ENCODE results near the gene CHSY1.

CHSY1 gene

DNA sequence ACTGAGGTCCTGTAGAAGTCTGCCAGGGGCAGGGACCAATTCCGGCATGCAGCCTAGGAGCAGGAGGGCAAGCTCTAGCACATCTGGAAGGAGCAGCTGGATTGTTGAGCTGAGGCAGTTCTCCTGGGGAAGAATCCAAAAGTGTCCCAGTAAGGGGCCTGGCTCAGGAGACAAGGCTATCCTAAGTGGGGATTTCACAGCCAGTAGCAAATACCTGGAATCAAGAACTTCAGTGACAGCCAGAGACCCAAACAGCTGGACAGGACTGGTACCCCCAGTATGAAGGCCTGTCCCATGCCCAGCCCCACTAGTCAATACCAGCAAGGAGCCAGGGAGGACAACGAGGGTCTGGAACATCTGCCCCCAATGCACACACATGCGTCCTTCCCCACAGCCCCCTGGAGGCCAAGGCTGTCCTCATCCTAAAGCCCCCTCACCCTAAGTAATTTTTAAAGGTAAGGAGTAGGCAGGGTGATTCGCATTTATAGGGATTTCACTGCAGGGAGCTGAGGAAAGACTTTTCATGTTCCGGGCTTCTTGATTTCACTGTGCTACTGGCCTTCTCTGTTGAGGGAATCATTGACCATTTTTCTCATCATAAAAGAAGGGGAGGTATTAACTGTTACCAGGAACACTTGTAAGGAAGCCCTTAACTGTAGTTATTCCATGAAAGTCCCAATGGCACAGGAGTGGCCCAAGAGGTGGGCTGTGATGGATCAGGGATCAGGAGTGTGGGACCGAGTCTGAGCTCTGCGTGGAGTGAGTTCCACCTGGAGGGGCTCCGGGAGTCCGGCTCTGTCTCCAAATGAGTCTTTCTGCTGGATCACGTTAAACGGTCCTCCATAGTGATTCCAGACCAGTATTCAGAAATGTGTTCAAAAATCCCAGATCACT, 2.6 kb upstream of the CHSY1 start:
- TF ChIP-seq, protein P1, sequence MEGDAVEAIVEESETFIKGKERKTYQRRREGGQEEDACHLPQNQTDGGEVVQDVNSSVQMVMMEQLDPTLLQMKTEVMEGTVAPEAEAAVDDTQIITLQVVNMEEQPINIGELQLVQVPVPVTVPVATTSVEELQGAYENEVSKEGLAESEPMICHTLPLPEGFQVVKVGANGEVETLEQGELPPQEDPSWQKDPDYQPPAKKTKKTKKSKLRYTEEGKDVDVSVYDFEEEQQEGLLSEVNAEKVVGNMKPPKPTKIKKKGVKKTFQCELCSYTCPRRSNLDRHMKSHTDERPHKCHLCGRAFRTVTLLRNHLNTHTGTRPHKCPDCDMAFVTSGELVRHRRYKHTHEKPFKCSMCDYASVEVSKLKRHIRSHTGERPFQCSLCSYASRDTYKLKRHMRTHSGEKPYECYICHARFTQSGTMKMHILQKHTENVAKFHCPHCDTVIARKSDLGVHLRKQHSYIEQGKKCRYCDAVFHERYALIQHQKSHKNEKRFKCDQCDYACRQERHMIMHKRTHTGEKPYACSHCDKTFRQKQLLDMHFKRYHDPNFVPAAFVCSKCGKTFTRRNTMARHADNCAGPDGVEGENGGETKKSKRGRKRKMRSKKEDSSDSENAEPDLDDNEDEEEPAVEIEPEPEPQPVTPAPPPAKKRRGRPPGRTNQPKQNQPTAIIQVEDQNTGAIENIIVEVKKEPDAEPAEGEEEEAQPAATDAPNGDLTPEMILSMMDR (IDR thresholded peaks at IDR 0.05): no peak

DNA sequence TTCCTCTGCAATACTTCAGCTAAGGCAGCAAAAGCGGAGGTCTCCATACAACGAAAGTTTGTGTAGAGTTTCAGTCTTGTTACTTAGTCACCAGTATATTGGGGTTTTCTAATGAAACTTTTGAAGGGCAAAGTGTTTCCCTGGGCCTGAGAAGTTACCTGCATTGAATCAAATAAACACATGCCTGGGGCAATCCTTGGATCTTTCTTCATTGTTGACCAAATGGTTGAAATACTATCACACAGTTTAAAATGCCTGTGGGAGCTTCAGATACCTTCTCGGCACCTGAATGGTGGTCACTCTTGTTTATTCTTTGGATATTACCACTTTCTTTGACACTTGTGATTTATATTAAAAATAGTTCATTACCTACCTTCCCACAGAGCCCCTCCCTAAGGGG, 988 bp upstream of the CHSY1 start:
- TF ChIP-seq, protein P1 (IDR thresholded peaks at IDR 0.05): no peak

DNA sequence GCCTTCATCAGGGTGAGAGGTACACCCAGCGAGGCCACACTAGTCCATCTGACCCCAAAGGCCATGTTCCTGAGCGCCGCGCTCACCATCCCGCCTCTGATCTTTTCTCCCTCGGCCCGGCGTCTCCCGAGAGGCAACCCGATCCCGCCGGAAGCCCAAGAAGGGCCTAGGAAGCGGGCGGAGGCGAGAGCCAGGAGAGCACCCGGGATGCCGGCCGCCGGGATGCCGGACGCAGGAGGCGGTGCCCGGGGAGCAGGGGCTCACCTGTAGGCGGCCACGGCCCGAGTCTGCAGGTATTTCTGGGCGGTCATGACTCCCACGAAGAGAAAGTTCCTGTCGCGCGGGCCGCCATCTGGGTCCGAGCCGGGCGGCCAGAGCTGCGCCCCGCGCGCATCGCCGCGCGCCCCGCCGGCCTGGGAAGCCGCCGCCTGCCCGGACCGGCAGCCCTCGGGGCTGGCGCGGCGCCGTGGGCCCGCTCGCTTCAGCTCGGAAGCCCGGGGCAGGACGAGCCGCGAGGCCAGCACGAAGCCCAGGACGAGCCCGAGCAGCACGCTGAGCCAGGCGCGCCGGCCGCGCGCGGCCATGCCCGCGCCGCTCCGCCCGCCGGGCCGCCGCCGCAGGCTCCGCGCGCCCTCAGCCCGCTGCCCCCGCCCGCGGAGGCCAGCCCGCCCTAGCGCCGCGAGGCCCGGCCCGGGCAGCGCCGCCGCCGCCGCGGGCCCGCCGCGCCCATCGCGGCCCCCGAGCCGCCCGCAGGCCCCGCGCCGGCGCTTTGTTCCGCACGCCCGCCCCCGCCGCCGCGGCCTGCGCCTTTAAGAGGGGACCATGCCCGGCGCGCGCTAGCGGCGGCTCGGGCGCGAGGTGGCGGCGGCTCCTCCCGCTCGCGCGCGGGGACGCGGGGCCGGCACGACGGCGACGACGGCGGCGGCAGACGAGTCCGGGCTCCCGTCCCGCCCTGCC, 697 bp downstream of the CHSY1 start:
- TF ChIP-seq, protein P1 (IDR thresholded peaks at IDR 0.05): no peak

DNA sequence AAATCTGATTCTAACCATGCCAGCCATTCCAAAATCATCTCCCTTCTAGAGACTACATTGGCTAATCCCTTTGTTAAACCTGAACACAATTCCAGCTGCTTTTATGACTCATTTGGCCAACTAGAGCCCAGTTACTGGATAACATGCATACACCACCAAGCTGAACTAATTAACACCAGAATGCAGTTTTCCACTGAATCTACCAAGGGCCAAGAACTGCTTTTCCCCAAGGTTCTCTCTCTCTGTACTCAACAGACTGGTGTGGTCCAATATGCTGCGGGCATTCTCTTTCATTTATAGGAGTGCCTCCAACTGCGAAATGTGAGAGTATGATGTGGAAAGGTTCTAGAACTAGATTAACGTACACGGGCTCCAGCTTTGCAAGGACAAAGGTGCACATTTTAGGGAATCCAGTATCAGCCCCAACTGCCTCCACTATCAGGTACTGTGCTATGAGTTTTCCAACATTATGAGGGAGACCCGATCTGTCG, 1.5 kb downstream of the CHSY1 start:
- TF ChIP-seq, protein P1 (IDR thresholded peaks at IDR 0.05): no peak

DNA sequence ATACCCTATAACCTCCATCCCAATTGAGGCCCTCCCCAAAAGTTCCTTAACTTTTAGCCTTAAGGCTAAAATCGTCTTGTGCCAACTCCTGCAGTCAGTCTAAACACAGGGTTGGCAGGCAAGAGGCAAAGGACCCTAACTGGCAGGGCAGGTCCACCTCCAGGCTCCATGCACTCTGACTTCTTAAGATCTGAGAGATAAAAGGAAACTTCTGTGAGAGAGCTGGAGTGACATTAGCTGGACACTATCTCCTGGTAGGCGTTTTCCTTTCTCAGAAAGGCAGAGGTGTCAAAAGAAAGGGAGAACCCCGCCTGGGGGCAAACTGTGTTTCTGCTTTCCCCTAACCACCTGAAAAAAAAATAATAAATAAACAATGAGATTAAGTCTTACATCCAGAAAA, 3.6 kb downstream of the CHSY1 start:
- TF ChIP-seq, protein P1 (IDR thresholded peaks at IDR 0.05): no peak

DNA sequence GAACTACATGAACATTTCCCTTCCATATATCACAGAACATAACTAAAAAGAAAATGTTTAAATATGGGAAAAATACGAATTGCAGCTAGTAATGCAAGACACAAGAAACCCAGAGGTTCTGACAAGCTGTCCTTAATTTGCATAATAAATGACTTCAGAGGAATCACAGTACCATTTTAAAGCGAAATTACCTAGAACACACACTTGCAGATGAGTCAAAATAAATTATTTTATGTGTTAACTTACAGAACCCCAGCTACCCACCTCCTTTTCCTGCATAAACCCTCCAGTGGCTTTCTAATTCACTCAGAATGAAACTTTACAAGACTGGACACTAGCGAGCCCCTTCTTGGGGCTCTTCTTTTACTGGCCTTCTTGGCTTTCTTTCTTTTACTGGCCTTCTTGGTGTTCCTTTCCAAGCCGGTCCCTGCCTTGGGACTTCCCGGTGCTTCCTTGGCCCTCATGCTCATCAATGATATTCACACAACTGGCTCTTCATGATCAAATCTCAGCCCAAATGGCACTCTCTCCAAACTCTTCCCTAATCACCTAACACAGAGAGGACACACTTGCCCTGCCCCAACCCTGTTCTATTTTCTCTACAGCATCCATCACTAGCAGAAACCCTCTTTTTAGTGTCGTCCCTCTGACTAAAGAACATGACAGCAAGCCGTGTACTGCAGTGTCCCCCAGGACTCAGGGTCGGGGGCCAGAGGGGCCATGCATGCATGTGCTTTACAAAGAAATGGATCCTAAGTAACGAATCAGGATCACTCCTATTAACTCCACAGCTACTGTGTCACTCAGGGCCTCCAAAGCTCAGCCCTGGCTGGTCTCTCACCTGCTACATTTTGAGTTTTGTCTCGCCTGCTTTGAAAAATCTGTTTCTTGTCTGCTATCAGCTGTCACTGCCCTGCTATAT, 4.8 kb downstream of the CHSY1 start:
- TF ChIP-seq, protein P1 (IDR thresholded peaks at IDR 0.05): no peak
